IPS-18c (cell line): ENCODE data around the gene AQP2.

ENCODE experiments used
- H3K4me3 ChIP-seq: 2 replicates; pipeline ENCODE4 v1.7.0; 2013; ENCODE audit warnings: low read depth, mild to moderate bottlenecking, low read length, moderate library complexity; ENCODE audit not compliant: insufficient read depth
- H3K9me3 ChIP-seq: one replicate; pipeline ENCODE4 v1.6.1; 2013; ENCODE audit warnings: mild to moderate bottlenecking, low read length, moderate library complexity; ENCODE audit not compliant: control insufficient read depth, insufficient read depth

AQP2 gene

GRCh38 chr12:49960474-49961110 lies 10.1 kb downstream of the AQP2 start:
- H3K9me3 ChIP-seq, result no peaks in the 10 kb centered on the region
- peak overlapping the region; percentile 47; the same call in 1 of the 2 replicates for H3K4me3 ChIP-seq

DNA sequence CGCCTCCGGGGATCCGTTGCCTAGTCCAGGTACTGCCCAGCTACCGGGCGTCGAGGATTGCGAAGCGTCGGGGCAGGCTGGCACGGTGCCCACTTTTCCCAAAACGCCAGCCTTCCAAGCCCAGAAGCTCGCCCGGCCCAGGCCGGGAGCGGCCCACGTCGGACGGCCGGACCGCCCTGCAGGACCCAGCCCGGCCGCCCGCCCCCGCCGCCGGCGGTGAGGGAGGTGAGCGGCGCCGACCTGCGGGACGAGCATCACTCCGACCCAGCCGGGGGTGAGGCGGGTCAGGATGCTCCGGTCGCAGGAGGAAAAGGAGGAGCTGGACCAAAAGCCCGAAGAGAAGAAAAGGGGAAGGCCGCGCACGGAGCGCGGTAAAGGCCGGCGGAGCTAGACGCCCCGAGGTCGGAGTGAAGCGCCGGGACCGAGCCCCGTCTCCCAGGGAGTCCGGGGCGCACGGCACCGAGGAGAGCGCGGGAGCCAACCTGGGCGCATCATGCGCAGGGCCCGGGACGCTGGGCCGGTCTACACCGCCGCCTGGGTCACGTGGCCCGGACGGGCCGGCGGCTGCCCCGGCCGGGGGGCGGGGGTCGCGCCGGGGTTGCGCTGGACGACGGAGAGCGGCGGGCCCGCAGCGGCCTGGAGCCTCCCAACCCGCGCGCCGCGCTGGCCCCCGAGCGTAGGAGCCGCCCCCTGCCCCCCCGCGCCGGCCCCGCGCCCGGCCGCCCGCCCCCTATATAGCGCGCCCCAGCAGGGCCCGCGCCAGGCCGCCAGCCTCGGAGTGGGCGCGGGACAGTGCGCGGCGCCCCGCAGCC lies 10.8 kb downstream of the AQP2 start, which contains the start of gene AQP5:
Gene AQP5 (plus strand): TSS at position 762 of the 812 bp plus-strand sequence. CDS start 146 bp downstream, outside the sequence.
- no peaks in the 10 kb centered on the region for H3K9me3 ChIP-seq
- peak within 1 kb of the TSS; percentile 47 for H3K4me3 ChIP-seq

- no peak overlapping the region; the same call in 1 of the 2 replicates for H3K4me3 ChIP-seq
- H3K9me3 ChIP-seq, result no peaks in the 10 kb centered on the region
Observed at GRCh38 chr12:49961993-49962764, 11.6 kb downstream of the AQP2 start.

DNA sequence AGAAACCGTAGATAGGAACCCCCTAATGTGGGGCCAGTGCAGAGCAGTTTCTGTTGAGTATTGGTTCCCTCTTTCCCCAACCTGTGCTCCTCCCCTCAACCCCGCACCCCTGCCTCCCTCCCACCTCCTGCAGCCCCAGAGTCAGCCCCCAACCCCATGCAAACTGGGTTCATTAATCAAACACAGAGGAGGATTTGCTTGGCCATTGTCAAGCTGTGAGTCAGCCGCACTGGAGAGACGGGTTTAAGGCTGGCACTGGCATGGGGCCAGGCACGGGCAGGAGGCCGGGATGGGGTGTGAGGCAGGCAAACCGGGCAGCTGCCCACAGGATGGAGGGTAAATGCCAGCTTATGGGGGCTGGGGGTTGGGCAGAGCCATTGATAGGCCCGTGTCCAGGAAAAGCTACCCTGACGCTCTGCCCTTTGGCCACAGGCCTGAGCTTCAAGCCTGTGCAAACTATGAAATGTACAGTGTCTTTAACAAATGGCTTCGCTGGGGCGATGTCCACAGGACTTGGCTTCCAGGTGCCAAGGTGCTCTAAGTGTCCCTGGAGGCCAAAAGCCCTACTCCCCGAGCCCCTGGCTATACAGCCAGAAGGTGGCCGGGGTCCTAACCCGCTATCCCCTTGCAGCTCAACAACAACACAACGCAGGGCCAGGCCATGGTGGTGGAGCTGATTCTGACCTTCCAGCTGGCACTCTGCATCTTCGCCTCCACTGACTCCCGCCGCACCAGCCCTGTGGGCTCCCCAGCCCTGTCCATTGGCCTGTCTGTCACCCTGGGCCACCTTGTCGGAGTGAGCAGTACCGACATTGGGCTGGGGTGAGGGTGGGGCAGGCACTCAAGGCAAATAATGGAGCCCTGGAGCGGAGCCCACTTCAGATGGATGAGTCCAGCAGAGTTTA lies 12.6 kb downstream of the AQP2 start:
- H3K4me3 ChIP-seq, result no peak overlapping the region
- H3K9me3 ChIP-seq, result no peaks in the 10 kb centered on the region

DNA sequence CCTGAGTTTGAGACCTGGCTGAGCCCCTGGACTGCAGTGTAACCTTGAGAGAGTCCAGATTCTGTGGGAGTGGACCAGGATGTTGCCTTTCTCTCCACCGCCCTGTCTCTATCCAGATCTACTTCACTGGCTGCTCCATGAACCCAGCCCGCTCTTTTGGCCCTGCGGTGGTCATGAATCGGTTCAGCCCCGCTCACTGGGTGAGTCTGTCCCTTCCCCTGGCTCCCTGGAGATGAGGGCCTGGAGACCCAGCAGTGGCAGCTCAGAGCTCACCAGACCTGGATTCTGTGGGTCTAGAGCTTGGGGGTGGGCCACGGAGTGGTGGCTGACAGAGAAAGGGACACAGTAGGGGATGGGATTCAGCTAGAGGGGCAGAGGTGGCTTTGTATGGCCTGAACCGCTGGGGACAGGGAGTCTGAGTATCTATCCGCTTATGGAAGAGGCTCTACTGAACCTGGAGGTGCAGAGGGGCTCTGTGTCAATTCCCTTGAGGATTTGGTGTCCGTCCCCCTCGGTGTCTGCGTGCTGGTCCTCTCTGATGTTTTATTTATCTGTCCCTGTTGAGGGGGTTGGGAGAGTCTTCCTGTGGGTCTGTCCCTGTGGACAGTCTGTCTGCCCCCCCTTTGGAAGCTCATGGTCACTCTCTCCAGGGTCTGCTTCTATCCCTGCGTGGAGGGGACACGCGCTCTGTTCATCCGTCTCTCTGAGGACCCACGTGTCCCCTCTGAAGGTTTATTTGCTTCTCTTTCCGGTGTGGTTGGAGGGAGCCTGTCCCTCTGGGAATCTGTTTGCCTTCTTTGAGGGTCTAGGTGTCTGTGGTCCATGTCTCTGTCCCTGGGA lies 13.7 kb downstream of the AQP2 start:
- Histone ChIP-seq H3K4me3 (no peak overlapping the region), H3K9me3 (no peaks in the 10 kb centered on the region)

GRCh38 chr12:49964849-49965624 lies 14.5 kb downstream of the AQP2 start:
- Histone ChIP-seq H3K4me3 (no peak overlapping the region), H3K9me3 (no peaks in the 10 kb centered on the region)

GRCh38 chr12:49965836-49966235 lies 15.3 kb downstream of the AQP2 start:
- Histone ChIP-seq H3K4me3 (no peak overlapping the region), H3K9me3 (no peaks in the 10 kb centered on the region)

- H3K9me3 ChIP-seq, result no peaks in the 10 kb centered on the region
- no peak overlapping the region for H3K4me3 ChIP-seq
Observed at GRCh38 chr12:49966511-49967041, 16.0 kb downstream of the AQP2 start.

DNA sequence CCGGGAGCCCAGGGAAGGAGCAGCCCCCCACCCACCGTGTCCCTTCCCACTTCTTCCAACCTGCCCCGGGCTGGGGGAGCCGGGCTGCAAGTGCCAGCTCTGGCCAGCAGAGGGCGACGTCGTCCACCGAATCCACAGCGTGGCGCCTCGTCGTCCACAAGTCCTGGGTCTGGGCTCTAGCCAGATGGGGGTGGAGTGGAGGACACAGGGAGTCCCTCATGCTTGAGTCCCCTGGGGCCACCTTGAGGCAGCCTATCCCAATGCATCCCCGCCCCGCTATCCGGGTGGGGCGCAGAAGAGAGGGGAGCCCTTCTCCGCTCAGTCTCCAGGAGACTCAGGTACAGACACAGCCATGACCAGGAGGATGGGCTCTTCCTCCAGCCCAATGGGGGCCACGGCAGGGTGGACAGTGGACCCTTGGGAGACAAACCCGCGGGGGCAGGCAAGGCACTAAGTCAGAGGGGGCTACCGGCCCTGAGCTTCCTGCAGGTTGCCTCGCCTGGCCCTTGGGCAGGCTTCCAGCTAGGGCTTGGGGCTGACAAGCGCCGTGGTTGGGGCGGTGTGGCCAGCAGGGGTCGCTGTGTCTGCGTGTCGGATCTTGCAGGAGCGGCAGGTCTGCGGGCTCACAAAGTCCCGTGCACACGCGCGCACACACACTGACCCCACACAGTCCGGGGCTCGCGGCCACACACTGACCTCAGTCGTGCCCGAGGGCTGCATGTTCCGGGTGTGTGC lies 16.7 kb downstream of the AQP2 start:
- H3K9me3 ChIP-seq, result no peaks in the 10 kb centered on the region

DNA sequence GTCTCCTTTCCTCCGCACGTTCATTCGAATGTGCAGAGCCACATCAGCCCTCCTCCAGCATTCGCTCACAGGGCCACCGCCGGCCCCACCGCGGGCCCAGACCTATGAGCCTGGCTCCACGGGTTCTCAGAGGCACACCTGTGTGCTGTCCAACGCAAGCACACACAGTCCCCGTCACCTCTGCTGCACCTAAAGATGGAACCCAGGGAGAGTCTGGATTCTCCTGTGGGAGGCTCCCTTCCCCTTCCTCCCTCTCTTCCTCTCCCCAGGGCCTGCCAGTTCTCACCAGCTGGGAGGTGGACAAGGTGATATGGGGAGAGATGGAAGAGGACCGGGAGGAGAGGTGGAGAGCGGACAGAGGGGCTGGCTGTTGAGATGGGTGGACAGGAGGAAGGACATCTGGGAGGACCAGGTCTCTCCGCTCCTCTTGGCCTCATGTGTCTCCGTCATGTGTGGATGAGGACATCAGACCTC lies 17.3 kb downstream of the AQP2 start:
- peak overlapping the region; percentile 52; the same call in 1 of the 2 replicates for H3K4me3 ChIP-seq
- H3K9me3 ChIP-seq, result no peaks in the 10 kb centered on the region

More for the DNA sequence above, 16.7 kb downstream of the AQP2 start:
- H3K4me3 ChIP-seq, result peak overlapping the region; percentile 52

- H3K4me3 ChIP-seq, result no peak overlapping the region
- no peaks in the 10 kb centered on the region for H3K9me3 ChIP-seq
Observed at GRCh38 chr12:49968471-49968870, 17.9 kb downstream of the AQP2 start.

GRCh38 chr12:49969027-49969426 lies 18.5 kb downstream of the AQP2 start:
- no peak overlapping the region for H3K4me3 ChIP-seq

DNA sequence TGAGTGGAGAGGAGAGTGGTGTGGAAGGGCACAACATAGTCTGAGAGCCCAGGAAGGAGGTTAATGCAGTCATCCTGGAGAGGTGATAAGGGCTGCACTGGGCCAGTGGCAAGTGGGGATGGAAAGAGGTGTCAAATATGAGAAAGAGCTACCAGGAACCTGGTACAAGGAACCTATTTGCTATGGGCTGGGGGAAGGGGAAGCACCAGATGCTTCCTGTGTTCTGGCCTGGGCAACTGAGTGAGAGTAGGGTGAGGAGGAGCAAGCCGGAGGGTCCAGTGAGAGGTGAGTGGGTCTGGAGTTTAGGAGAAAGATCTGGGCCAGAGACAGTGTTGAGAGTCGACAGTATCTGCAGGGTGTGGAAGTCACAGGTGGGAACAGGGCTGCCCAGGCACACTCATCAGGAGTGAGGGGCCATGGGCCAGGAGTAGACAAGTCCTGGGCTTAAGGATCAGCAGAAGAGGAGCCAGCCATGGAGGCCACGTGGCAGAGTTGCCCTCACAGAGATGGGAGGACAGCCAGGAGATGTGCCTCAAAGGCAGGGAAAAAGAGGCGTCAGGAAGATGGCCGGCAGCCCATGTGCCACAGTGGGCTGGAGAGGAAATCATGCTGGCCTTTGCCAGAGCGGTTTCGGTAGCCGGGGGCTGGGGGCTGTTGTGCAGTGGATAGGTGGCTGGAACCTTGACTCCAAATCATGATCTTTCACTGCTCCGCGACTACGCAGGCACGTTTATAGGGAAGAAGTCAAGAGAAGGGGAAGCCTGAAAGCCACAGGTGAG lies 19.3 kb downstream of the AQP2 start:
- Histone ChIP-seq H3K9me3 (no peaks in the 10 kb centered on the region), H3K4me3 (no peak overlapping the region)

More at GRCh38 chr12:49969027-49969426, 18.5 kb downstream of the AQP2 start:
- no peaks in the 10 kb centered on the region for H3K9me3 ChIP-seq

DNA sequence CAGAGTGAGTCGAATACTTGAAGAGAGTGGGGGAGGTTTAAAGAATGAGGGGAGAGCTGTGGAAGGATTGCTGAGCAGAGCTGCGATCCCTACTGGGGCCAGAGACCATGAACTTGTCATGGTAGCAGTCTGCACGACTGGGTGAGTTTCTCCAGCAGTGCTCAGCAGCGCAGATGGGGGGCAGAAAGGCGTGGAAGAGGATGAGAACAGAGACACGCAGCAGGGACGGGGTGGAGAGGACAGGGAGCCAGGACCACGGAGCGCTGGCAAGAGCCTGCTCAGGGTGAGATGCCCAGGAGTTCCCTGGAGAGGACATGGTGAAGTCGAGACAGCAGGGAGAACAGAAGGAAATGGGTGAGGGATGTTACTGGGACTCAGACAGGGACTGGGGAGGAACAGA lies 20.1 kb downstream of the AQP2 start:
- Histone ChIP-seq H3K4me3 (no peak overlapping the region), H3K9me3 (no peaks in the 10 kb centered on the region)
